ENCODE results near the gene SLC30A2.
A peak's percentile ranks its signal among the peaks of the same experiment; 100 is the strongest.

The SLC30A2 gene

DNA sequence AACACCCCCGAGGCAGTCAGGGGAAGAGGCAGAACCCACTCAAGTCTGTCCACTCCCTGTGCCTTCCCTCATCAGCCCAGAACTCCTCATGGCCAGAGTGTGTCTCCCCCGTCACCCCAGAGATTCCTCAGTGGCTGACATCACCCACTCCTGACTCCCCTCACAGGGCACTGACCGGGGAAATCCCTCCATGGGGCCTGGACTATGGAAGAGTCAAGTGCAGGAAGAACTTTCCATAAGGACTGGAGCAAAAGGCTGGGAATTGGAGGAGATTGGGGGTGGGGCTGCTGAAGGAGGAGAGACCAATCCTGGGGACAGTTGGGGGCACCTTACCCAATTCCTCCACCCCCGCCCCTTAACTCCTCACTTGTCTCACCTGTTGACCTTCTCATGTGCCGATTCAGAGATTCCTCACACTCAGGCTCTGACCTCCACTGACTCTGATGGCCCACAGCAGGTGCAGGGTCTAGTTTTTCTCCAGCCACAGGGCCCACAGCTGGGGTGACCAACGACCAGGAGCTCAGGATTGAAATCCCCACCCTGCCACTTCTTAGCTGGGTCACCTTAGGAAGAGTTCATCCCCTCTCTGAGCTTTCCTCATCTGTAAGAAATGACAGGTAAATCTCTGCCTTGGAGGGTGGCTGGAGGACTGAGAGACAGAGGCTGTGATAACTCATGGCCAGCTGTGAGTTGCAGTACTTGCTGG is 24.8 kb downstream of the SLC30A2 start:
- no peak for DNase-seq

DNA sequence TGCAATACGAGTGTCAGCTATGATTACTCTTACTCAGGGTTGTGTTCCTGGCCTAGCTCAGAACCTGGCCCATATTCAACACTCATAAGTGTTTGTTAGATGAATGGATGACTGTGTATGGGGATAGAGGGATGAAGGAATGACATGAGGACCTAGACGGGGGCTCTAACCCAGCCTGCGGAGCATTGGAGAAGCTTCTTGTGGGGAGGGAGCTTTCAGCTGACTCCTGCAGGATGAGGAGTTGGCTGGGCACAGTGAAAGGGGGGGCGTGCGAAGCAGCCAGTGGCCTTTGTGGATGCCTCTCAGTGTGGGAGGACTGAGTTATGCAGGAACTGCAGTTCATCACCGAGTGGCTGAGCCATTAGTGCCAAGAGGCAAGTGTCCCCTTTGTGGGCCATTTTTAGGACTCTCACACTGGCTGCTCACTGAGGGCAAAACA is 25.6 kb downstream of the SLC30A2 start:
- DNase-seq, result no peak

DNA sequence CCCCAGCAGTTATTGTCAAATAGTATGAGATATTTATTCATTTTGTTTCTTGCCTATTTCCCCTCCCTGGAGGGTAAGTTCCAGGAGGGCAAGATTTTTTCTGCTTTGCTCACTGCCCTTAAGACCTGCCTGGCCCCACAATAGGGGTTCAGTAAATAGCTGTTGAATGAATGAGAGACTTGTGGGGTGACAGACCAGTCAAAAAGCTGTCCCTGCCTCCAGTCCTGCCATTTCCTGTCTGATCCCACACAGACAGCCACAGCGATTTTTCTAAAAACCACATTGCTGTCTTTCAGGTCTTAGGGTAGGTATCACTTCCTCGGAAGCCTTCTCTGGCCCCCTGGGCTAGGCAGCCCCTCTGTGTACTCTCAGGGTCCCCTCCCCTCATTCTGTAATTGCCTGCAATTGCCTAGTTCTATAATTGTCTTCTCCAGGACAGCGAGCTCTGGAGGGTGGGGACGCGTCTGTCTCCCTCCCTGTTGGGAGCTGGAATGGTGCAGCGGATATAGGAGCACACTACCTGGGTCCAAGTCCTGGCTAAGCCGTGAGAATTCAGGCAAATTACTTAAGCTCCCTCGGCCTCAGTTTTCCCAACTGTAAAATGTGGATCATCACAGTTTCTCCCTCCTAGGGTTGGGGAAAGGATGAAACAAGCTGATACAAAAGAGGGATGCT is 26.1 kb downstream of the SLC30A2 start:
- DNase-seq, result no peak

DNA sequence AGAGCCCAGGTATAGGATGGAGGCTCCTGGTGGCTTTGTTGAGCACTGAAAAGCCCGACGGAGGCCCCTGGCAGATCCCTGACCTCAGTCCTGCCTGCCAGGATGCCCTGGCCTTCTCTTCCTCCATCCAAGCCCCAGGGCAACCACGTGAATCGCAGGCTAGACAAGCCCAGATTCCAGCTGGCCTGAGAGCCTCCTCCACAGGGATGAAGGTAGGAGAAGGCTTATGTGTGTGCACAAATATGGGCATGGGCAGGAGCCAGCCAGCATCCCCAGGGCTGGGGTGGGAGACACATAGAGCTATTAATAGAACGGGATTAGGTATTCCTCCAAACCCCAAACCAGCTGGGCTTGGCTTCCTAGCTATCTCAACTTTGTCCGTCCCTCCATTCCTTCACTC is 28.3 kb downstream of the SLC30A2 start:
- DNase-seq, result no peak

DNA sequence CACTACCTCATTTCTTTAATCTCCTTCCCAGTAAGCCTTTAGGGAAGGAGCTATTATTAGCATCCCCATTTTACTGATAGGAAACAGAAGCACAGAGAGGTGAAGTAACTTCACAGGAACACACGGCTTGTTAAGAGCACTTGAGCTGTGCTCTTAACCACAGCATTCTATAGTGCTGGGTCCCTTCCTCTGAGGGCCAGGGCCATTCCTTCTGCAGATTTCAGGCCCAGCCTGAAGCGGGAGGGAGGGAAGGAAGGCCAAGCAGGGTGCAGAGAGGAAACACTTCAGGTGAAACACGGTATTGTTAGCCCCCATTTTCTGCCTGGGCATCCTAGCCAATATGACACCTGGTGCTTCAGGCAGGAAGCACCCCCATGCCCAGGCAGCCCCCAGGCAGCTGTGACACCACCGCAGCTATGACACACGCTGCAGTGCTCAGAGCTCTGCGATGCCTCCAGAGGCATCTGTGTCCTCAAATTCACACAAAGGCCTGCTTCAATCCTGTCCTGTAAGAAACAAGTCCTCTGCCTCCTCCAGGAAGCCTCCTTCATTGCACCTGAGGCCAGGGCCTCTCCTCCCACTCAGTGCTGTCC is 28.9 kb downstream of the SLC30A2 start:
- DNase-seq, result no peak

DNA sequence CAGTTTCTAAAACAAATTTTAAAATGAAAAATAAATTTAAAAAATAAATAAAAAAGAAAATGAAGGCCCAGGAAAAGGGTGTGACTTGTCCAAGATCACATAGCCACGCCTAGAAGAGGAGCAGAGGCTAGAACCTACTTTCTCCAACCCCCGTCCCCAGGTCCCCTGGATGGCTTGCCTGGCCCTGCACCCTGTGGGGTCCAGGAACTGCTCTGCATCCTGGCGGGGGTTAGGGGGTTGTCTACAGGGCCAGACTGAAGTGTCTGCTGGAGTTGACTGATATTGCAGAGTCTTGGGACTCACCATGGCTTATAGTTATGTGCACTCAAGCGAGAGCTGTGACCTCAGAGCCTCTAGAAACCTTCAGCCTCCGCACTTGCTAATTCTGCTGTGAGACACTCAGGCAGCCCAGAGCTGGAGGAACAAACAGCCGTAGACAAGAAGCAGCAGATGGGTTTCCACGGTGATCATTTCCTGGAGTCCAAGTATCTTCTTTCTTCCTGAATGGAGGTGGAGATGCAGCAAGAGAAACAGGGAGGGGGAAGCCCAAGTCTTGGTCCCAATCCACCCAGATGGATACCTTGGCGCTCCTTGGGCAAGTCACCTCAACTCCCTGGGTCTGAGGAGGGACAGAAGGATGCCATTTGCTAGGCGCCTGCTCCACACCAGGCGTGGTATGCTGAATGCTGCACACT is 29.5 kb downstream of the SLC30A2 start:
- no peak for DNase-seq

DNA sequence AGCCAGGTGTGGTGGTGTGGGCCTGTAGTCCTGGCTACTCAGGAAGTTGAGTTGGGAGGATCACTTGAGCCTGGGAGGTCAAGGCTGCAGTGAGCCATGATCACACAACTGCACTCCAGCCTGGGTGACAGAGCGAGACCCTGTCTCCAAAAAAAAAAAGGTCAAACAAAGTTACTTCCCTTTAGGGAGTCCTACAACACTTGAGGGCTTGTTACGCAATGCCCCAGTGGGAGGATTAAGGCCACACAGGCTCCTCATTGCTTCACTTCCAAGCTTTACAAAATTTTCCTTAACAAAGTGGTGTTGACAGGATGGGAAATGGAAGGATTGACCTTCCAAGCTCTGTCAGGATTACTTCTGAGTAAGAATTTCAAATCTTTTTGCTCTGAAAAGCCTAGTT is 30.6 kb downstream of the SLC30A2 start:
- no peak for DNase-seq

DNA sequence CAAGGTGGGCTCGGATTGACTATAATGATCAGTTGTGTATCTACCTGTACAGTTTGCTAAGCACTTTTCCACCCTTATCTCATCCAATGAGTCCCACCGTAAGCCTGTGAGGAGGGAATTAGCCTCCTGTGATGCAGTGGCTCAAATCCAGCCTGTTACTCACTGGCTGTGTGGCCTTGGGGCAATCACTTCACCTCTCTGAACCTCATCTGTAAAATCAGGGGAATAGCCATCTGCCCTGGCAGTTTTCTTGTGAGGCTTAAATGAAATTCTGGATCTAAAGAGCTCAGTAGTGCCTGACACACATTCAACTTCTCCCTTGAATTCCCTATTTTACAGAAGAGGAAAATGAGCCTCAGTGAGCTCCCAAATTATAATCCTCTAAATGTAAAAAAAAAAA is 31.7 kb downstream of the SLC30A2 start:
- no peak for DNase-seq

DNA sequence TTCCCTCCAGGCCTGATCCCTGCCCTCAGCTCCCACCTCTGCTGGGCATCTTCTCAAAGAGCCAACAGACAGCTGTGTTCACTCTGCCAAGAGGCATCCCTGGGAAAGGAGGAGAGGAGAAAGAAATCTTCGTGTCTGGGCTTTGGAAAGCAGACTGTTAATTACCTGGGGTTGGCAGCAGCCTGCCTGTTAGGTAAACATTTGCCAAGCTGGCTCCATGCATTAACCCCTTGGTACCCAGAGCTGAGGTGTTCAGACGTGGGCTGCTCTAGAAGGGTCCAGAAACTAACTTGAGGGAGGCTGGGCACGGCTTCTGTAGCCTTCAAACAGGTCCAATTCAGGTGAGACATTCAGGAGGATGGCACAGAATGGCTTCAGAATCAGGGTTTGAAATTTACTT is 33.1 kb downstream of the SLC30A2 start:
- DNase-seq, result no peak

DNA sequence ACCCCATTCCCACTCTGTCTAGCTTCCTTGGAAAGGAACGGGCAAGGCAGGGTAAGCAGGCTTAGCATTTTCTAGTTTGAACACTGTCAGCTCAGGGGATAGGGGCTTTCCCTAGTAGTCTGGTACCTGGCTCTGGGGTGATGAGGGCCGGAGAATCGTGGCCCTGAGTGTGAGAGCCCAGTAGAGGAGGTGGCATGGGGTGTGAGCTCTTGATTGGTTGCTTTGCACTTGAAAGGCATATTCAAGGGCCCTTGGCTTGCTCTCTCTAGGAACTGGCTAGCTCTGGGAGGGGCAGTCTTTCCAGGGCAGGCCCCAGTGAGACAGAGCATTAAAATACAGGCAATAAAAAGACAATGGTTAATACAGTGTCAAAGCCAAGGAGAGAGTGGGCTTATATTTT is 35.1 kb downstream of the SLC30A2 start:
- no peak for DNase-seq

DNA sequence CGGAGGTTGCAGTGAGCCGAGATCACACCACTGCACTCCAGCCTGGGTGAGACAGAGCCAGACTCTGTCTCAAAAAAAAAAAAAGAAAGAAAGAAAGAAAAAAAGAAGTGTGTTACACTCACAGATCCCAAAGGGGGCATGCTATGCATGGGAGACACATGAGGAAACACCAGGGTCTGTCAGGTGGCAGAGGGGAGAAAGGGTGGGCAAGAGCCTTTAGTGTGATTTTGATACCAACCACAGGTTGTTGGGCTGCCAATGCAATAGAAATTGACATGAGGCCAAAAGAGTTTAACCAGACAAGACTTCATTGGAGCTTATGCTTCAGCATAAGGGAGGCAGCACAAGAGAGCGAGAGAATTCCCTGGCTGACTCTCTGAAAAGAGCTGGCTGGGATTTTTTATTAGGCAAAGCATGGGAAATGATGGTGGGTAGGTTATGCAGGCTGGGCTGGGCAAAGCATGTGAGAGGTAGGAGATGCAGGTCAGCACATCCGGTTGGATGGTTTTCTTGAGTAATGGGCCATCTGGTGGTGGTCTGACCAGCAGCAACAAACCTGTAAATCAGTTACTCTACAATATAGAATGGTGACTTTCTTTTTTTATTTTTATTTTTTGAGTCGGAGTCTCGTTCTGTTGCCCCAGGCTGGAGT is 36.0 kb downstream of the SLC30A2 start:
- no peak for DNase-seq

DNA sequence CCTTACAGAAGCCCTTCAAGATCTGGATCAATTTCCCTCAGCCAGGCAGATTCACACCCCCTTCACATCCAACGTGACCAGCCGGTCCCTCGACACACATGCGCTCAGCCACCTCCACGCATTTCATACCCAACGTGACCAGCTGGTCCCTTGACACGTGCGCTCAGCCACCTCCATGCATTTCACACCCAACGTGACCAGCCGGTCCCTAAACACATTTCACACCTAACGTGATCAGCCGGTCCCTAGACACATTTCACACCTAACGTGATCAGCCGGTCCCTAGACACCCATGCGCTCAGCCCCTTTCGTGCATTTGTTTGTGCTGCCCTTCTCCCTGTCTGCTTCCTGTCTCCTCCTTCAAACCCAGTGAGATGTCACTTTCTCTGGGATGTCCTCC is 39.2 kb downstream of the SLC30A2 start:
- no peak for DNase-seq

DNA sequence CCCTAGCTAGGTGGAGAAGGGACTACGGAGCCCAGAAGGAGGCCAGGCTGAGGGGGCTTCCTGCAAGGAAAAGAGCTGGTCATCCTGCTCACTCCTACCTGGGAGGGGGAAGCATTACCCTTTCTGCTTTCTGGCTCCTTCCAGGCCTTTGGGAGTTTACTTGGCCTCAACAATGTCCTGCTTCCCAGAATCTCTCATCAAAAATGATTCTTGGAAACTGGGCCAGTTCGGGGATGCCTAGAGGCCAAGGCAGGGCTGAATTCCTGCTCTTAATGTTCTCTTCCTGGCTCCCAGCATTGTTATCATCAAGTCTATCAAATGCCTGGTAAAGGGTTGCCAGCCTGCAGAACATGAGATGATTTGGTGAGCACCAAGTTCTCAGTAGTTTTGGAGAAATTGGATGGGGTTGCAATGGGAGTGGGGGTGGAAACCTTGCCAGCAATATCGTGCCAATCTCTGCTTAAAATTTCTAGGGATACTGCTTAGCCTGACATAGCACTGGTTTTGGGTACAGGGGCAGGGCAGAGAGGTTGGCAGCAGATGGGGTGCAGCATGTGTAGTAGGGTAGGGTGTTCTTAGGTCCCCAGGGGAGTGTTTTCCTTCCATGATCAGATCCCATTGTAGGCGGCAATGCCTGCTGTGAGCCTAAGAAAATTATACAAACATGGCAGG is 40.3 kb downstream of the SLC30A2 start:
- DNase-seq, result no peak

DNA sequence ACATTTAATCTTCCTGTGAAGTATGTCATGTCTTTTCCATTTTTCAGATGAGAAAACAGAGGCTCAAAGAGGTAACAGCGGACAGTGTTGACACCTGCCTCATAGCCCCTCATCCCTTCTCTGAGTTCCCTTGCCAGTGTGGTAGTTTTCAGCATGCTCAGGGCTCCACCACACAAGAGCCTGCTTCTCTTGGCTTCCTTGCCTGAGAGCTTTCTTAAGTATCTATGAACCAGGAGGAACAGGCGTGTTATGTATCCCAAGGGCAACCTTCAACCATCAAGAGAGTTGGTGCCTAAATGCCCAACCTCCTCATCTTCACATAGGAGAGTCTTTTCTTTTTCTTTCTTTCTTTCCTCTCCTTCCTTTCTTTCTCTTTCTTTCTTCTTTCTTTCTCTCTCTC is 42.2 kb downstream of the SLC30A2 start:
- no peak for DNase-seq

DNA sequence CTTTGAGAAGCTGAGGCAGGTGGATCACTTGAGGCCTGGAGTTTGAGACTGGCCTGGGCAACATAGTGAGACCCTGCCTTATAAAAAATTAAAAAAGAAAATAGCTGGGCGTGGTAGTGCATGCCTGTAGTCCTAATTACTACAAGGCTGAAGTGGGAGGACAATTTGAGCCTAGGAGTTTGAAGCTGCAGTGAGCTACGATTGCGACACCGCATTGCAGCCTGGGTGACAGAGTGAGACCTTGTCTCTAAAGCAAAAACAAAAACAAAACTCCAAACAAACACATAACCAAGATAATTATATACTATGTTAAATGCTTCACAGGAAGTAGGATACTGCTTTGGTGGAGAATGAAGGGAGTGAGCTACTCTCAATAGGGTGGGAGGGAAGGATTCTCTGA is 42.7 kb downstream of the SLC30A2 start:
- DNase-seq, result no peak

DNA sequence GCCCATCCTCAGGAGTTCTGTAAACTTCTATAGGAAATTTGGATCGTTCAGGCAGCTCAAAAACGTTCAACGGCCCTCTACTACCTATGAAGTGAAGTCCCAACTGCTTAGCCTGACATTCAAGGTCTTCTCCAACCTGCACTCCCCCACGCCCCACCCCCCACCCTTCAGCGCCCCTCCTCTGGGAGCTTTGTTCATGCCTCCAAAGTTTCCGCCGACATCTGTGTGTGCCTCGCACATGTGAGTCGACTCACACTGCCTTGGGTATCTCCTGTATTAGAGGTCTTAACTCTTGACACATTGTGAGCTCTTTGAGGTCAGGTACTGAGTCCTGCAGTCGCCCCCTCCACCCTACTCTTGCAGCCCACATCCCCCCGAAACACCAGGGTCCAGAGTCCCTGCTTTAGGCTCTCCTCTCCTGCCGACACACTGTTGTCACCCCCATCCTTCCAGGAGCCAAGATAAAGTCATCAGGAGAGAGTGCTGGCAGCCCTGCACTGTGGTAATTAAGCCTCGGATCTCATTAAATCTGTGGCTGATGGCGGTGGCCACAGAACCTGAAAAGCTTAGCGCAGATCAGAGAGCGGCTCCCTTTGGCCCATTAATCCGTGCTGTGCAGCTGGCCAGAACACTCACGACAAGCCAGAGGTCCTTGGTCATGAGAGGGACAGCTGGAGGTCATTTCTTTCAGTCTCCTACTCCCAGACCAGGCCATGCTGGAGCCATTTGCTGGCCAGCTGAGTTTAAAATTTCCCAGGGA is 46.7 kb downstream of the SLC30A2 start:
- DNase-seq, result no peak

DNA sequence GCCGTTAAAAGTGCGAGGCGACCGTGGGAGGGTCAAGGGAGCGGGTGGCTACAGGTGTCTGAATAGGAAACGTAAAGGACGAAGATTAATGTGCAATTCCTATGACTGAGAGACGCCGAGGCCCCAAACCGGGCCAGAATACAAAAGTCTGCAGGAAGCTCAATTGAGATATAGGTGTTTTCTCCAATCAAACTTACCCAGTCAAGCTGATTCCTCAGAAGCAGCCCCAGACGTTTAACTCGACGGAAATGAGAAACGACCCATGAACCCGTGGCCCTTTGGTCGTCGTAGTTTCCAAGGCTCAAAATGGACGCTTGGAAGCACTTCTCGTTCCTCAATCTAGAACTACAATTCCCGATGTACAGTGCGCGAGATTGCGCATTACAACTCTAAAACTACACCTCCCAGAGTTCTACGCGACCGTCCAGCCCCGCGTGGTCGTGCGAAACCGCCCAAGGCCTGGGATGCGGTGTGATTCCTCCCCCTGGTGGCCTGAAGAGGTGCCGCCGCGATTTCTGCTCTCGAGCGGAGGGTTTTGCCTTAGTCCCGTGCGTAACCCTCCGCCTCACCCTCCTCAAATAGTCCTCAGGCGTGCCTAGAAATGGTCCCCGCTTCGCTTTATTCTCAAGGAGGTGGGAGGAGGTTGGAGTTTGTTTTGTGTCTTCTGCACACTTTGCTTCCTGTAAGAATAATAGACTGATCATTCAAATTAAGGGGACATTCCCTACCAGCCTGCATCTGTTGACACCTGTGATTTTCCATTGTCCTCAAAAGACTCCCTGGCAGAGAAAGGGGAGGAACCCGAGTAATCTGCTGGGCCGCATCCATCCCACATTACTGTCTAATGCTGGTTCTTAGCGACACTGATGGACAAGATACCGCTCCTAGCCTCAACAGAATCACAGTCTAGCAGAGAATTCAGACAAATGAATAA is 47.8 kb downstream of the SLC30A2 start, which contains the start of gene PAFAH2:
TSS of gene PAFAH2 (minus strand) at position 236 of the 934 bp plus-strand sequence. CDS start 7,247 bp downstream, outside the sequence.
- peak; percentile 97 for DNase-seq

DNA sequence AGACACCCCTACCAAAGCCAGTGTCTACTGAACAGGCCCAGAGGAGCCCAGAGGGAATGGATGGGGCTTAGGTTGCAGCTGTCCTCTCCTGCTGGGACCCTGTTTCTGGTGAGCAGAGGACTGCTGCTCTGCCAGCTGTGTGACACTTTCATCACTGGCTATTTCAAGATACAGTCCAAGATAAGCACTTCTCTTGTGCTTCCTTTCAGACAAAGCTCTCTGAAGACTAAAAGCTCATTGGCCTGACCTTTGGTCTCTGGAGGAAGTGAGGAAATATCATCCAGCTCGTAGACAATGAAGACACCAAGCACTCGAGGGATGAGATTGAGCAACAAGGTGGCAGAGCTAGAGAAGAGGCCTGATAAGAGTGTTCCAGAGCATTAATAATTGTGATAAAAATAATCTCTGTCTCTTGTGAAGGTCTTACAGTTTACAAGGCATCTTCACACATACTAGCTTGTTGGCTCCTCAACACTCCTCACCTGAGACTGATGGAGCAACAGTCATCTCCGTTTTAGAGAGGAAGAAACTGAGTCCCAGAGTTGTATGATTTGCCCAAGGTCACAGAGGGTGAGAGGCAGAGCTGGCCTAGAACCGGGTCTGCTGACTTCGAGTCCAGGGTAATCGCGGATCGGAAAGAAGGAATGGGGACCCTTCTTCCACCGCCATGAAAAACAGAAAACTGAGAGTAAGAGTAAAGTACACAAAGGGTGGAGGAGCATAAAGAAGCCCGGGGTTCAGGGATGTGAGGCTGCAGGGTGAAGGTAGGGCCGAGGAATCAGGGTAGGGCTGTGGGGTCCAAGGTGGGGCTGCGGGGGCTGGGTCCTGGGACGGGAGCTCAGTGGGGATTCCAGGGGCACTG is 48.7 kb downstream of the SLC30A2 start:
- no peak for DNase-seq

DNA sequence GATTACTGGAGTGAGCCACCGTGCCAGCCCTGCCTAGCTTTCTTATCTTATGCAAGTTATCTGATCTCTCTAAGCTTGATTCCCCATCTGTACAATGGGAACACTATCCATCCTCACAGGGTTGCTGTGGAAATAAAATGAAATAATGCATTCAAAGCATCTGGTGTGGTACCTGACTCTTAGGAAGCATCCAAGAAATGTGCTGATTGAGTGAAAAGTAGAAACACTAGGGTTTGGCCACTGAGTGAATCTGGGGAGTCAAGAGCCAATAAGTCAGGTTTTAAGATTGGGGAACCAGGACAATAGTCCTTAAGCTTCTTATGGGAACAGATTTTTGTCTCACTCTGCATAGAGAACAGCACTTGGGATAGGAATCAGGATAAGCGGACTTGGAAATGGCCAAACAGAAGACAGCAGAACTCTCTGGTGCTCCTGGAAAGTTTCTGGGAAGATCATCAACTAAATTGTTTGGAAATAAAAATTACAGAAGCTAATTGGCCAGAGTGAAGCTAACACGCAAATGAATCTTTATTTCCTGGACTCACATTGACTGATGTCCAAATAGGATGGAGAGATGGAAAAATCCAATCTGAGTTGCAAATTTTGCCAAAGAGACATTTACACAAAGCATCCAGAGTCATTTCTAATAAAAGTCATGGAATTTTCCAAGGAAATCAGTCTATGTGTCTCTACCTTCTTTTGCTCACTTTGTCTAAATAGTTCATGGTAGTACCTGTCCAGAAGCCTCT is 51.3 kb downstream of the SLC30A2 start:
- DNase-seq, result no peak
